ENCODE data around the gene TMEM131. TPM values are rescaled to one million over a fixed set of nuclear protein-coding genes. Genes with fewer than 3 reads are reported as not detected.
"Not testable (repeated sequence)": the region's sequence is repeated elsewhere in the genome, so short reads cannot be mapped to it uniquely, and the experiment has no call there.

The TMEM131 gene
- total and polyA plus RNA-seq, 12 donors = 8.2 to 34.3 (median 30.0) TPM

DNA sequence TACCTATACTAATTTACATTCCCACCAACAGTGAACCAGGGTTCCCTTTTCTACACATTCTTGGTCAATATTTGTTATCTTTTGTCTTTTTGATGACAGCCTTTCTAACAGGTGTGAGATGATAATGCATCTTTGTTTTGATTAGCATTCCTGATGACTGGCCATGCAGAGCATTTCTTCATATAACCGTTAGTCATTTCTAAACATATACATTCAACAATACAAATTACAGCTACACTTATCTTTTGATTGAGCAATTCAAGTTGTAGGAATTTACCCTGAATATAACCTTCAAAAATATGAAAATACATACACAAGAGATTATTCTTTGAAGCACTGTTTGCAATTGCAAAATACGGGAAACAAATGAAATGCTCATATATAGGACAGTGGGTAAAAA, 94.9 kb downstream of the TMEM131 start:
- Histone ChIP-seq H3K4me3 (no peak overlapping the region), H3K27ac (no peak overlapping the region), H3K36me3 (peaks cover 0 to 12% (median 0%) of the 10 kb centered on the region in 9 donors), H3K27me3 (no peaks in the 10 kb centered on the region), H3K9me3 (no peaks in the 10 kb centered on the region), H3K4me1 (no peaks in the 10 kb centered on the region)
- DNase-seq (no peak), ATAC-seq (no peak)
- TF ChIP-seq, protein P1, sequence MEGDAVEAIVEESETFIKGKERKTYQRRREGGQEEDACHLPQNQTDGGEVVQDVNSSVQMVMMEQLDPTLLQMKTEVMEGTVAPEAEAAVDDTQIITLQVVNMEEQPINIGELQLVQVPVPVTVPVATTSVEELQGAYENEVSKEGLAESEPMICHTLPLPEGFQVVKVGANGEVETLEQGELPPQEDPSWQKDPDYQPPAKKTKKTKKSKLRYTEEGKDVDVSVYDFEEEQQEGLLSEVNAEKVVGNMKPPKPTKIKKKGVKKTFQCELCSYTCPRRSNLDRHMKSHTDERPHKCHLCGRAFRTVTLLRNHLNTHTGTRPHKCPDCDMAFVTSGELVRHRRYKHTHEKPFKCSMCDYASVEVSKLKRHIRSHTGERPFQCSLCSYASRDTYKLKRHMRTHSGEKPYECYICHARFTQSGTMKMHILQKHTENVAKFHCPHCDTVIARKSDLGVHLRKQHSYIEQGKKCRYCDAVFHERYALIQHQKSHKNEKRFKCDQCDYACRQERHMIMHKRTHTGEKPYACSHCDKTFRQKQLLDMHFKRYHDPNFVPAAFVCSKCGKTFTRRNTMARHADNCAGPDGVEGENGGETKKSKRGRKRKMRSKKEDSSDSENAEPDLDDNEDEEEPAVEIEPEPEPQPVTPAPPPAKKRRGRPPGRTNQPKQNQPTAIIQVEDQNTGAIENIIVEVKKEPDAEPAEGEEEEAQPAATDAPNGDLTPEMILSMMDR (IDR thresholded peaks at IDR 0.05) = no peak
- WGBS, 2 donors = 62 to 67% methylated on average over 2 of the region's 2 CpGs
- intact Hi-C loops (cut with DNase I) = no loop called here

DNA sequence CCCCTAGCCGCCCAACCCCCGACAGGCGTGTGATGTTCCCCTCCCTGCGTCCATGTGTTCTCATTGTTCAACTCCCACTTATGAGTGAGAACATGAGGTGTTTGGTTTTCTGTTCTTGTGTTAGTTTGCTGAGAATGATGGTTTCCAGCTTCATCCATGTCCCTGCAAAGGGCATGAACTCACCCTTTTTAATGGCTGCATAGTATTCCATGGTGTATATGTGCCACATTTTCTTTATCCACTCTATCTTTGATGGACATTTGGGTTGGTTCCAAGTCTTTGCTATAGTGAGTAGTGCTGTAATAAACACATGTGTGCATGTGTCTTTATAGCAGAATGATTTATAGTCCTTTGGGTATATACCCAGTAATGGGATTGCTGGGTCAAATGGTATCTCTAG, 102.7 kb downstream of the TMEM131 start:
- not testable (repeated sequence) for H3K36me3 ChIP-seq, H3K27me3 ChIP-seq, H3K9me3 ChIP-seq, H3K27ac ChIP-seq, H3K4me3 ChIP-seq, DNase-seq, H3K4me1 ChIP-seq, ATAC-seq
- WGBS, 2 donors = 96 to 99% methylated on average over 4 of the region's 4 CpGs
- intact Hi-C loops (cut with DNase I) = loop anchor here in 1 of 10 donors (10.0 kb wide), 1 partner anchor 68 kb away; no protein-coding TSS in a partner anchor

DNA sequence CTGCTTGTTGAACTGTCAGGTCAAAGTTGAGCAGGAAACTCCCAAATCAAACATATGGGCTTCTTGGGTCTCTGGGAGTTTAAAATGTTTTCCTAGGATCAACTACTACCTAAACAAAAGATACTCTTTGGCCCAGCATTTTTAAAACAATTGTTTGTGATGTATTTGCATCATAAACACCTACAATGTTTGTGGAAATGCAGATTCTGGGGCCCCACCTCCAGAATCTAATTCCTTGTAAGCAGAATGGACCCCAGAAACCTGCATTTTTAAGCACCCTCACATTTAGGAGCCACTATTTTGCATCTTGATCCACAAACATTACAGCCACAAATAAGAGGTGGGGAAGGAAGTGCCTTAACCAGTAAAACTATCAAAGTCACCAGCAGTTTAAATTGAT, 104.1 kb downstream of the TMEM131 start:
- Histone ChIP-seq H3K36me3 (peaks cover 0 to 17% (median 9%) of the 10 kb centered on the region in 9 donors), H3K27me3 (no peaks in the 10 kb centered on the region), H3K27ac (no peak overlapping the region), H3K4me3 (no peak overlapping the region), H3K9me3 (peaks cover 0 to 11% (median 1%) of the 10 kb centered on the region in 11 donors), H3K4me1 (no peaks in the 10 kb centered on the region)
- intact Hi-C loops (cut with DNase I) = loop anchor here in 1 of 10 donors (10.0 kb wide), 1 partner anchor 67 kb away; no protein-coding TSS in a partner anchor
- TF ChIP-seq, protein P1 (IDR thresholded peaks at IDR 0.05) = no peak
- ATAC-seq (no peak), DNase-seq (no peak)

DNA sequence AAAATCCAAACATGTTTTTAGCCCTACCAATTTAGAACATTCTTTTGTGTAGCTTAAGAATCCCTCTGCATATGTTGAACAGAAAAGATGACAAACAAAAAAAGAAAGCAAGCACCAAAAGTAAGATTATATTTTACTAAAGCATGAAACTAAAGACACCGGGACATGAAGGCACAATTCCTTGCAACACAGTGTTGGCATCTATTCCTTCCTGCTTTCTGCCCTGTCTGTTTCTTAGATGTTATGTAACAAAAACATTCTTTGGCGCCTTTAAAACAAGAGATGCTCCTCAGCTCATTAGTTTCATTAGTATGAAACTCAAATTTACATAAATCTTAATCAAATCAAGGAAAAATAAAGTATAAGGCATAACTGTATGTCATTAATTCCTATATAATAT, 106.6 kb downstream of the TMEM131 start:
- no peaks in the 10 kb centered on the region for H3K4me1 ChIP-seq
- intact Hi-C loops (cut with DNase I) = no loop called here
- H3K36me3 ChIP-seq = peaks cover 0 to 42% (median 20%) of the 10 kb centered on the region in 9 donors
- TF ChIP-seq, protein P1 (IDR thresholded peaks at IDR 0.05) = no peak
- H3K9me3 ChIP-seq = peaks cover 0 to 35% (median 13%) of the 10 kb centered on the region in 11 donors
- no peak overlapping the region for H3K27ac ChIP-seq
- ATAC-seq (no peak), DNase-seq (no peak)
- no peaks in the 10 kb centered on the region for H3K27me3 ChIP-seq
- 85 to 91% methylated on average over 2 of the region's 2 CpGs for WGBS, 2 donors
- no peak overlapping the region for H3K4me3 ChIP-seq

DNA sequence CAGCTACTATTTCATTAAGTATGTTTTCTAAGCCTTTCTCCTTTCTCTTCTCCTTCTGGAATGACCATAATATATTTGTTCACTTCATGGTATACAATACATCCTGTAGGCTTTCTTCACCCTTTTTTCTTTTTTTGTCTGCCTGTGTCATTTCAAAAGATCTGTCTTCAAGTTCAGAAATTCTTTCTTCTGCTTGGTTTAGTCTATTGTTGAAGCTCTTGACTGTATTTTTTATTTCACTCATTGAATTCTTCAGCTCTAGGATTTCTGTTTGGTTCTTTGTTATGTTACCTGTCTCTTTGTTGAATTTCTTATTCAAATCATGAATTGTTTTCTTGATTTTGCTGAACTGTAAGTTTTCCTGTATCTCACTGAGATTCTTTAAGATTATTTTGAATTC, 109.9 kb downstream of the TMEM131 start:
- H3K4me3 ChIP-seq = no peak overlapping the region
- ATAC-seq (no peak), DNase-seq (no peak)
- H3K27ac ChIP-seq = no peak overlapping the region
- H3K27me3 ChIP-seq = no peaks in the 10 kb centered on the region
- TF ChIP-seq, protein P1 (IDR thresholded peaks at IDR 0.05) = no peak
- H3K9me3 ChIP-seq = peaks cover 0 to 32% (median 13%) of the 10 kb centered on the region in 11 donors
- H3K4me1 ChIP-seq = peaks cover 0 to 2% (median 0%) of the 10 kb centered on the region in 9 donors
- intact Hi-C loops (cut with DNase I) = no loop called here
- peaks cover 0 to 43% (median 20%) of the 10 kb centered on the region in 9 donors for H3K36me3 ChIP-seq

Measured in heart right ventricle (tissue), 16 donors.